Body of pancreas (tissue), 4 donors: Measurements from ENCODE around the gene CORO7. TPM values are rescaled to one million over a fixed set of nuclear protein-coding genes. Genes with fewer than 3 reads are reported as not detected.

Experiments used
- ATAC-seq: fragments of 150-250 bp; one replicate; pipeline ENCODE4 v1.9.1; 2016
- DNase-seq, 4 donors: peaks; one replicate each; pipeline ENCODE4 v3.0.0-alpha.2; 2019
- H3K27ac ChIP-seq, 4 donors: fragments of 200-600 bp; sonication (generic); 1 replicate in 3 of 4; 2 replicates in 1 of 4; pipeline versions ENCODE4 v1.5.1 to v1.6.1; 2016 to 2019; ENCODE audit warnings: mild to moderate bottlenecking in 1 of 4, mixed read lengths in 1 of 4, moderate library complexity in 1 of 4
- H3K27me3 ChIP-seq, 2 donors: fragments of 200-600 bp; sonication (generic); one replicate each; pipeline ENCODE4 v1.6.0; 2016; ENCODE audit warnings: mild to moderate bottlenecking in 1 of 2
- H3K36me3 ChIP-seq, 2 donors: fragments of 200-600 bp; sonication (generic); replicated peaks in 1 of 2; 2 replicates each; pipeline ENCODE4 v1.5.1; 2016; ENCODE audit warnings: low read depth in 2 of 2; ENCODE audit not compliant: insufficient read depth in 1 of 2
- H3K4me1 ChIP-seq: fragments of 200-600 bp; sonication (generic); one replicate; pipeline ENCODE4 v1.6.0; 2016
- H3K4me3 ChIP-seq, 2 donors: fragments of 200-600 bp; sonication (generic); 1 replicate in 1 of 2; 2 replicates in 1 of 2; pipeline ENCODE4 v1.5.1; 2016 to 2019
- H3K9me3 ChIP-seq, 3 donors: fragments of 200-600 bp; sonication (generic); 1 replicate in 2 of 3; 2 replicates in 1 of 3; pipeline ENCODE4 v1.5.1; 2016
- POLR2A ChIP-seq, 3 donors: fragments of 450-650 bp; IDR thresholded peaks; one replicate each; pipeline ENCODE4 v1.6.1; 2016; ENCODE audit warnings: antibody characterized with exemption in 3 of 3, mild to moderate bottlenecking in 2 of 3
- WGBS, 2 donors: methylation state at CpG; one replicate each; pipeline ENCODE4 v1.1.5; 2017; 5-methylcytosine and 5-hydroxymethylcytosine counted together
- intact Hi-C: fragments of 100-400 bp; cut with DNase I; formaldehyde crosslinking; loops from one replicate; pipeline ENCODE4 v1.15.1; 2023
- small RNA-seq: library from RNA; depleted of rRNA; stranded (forward); fragments of <200 nt; gene quantifications from one replicate; pipeline ENCODE3, GENCODE V24; 2016
- total RNA-seq, 2 donors: library from RNA; depleted of rRNA; stranded (reverse); fragments of >200 nt; gene quantifications; one replicate each; pipeline ENCODE4 v1.1.0, GENCODE V29; 2016
- TF ChIP-seq, protein P1 (sequence below), 7 experiments: fragments of 450-650 bp in 4 of 7; fragments of 200-600 bp in 3 of 7; sonication (generic) in 3 of 7; IDR thresholded peaks; one replicate each; pipeline ENCODE4 v1.5.1; 2016 to 2019; ENCODE audit warnings: antibody characterized with exemption in 7 of 7

The CORO7 gene
- total RNA-seq, 2 donors from 2014 or later, result 13.2 to 48.8 TPM

DNA sequence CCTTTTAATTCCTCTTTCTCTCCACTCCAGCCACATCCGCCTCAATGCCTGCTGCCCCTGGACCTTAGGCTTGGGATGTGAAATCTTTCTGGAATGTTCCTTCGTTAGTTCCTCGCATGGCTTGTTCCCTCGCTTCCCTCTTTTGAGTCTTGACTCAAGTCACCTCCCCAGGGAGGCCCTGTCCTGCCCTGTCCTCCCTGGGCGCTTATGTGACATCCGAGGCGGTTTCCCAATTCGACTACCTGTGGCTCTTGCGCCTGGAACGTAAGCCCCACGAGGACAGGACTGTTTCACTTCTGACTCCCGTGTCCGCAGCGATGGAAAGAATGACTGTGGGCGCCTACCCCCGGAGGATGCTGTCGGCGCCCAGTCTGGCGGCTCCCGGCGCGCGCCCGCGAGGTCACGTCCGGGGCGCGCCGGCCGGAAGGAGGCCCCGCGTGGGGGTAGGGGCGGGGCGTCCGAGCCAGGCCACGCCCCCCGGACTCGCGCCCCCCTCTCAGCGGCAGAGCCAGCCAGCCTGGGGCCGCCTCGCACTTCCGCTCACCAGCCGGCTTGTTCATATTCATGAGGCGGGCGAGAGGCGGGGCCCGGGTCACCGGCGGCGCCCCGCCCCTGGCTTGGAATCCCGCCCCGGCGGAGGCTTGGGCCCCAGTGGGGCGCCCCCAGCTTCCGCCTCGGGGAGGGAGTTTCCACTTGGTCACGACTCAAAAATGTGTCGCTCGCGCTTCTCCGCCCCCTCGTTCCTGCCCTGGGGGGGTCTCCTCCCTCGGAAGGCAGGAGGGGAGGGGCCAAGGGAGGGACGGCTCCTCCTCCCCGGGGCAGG is 109.0 kb downstream of the CORO7 start:
- peak; percentile 92 to 97 (median 96) for DNase-seq
- peak; percentile 88 for ATAC-seq
- H3K9me3 ChIP-seq, result no peaks in the 10 kb centered on the region
- TF ChIP-seq, protein P1, sequence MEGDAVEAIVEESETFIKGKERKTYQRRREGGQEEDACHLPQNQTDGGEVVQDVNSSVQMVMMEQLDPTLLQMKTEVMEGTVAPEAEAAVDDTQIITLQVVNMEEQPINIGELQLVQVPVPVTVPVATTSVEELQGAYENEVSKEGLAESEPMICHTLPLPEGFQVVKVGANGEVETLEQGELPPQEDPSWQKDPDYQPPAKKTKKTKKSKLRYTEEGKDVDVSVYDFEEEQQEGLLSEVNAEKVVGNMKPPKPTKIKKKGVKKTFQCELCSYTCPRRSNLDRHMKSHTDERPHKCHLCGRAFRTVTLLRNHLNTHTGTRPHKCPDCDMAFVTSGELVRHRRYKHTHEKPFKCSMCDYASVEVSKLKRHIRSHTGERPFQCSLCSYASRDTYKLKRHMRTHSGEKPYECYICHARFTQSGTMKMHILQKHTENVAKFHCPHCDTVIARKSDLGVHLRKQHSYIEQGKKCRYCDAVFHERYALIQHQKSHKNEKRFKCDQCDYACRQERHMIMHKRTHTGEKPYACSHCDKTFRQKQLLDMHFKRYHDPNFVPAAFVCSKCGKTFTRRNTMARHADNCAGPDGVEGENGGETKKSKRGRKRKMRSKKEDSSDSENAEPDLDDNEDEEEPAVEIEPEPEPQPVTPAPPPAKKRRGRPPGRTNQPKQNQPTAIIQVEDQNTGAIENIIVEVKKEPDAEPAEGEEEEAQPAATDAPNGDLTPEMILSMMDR (IDR thresholded peaks at IDR 0.05), result peak in 1 of 7 experiments; percentile 18
- TF ChIP-seq POLR2A (IDR thresholded peaks at IDR 0.05), result peak in 2 of 3 donors; percentile 47 to 48
- no peaks in the 10 kb centered on the region for H3K36me3 ChIP-seq
- intact Hi-C loops, result no loop called here
- H3K4me1 ChIP-seq, result peaks cover 34% of the 10 kb centered on the region
- H3K27ac ChIP-seq, result peak overlapping the region; percentile 27 to 86 (median 75)
- 8 to 40% methylated on average over 12 to 53 of the region's 68 CpGs for WGBS, 2 donors
- peak overlapping the region in 1 of 2 donors; percentile 3 for H3K4me3 ChIP-seq
- H3K27me3 ChIP-seq, result no peaks in the 10 kb centered on the region

GRCh38 chr16:4306470-4307214 is 109.8 kb downstream of the CORO7 start:
- Histone ChIP-seq H3K9me3 (no peaks in the 10 kb centered on the region), H3K27ac (peak overlapping the region; percentile 27 to 86 (median 75)), H3K4me3 (no peak overlapping the region), H3K4me1 (peaks cover 34% of the 10 kb centered on the region), H3K27me3 (no peaks in the 10 kb centered on the region), H3K36me3 (no peaks in the 10 kb centered on the region)
- DNase-seq, result no peak
- intact Hi-C loops, result no loop called here
- TF ChIP-seq POLR2A (IDR thresholded peaks at IDR 0.05), result no peak
- TF ChIP-seq, protein P1 (IDR thresholded peaks at IDR 0.05), result no peak
- no peak for ATAC-seq
- 53 to 64% methylated on average over 9 to 16 of the region's 16 CpGs for WGBS, 2 donors

Small RNA genes lying within 50 kb of the gene (small RNA-seq; reads per million reads assigned to genes)
- gene AC012676.2, result not detected

Other genes starting within 250 kb of the CORO7 start
- not detected for gene SRL, start 174.5 kb downstream of the CORO7 start, total RNA-seq
- 10 to 100 TPM in 1 of 2 donors, 1 to 10 TPM in 1; 8.3 to 18.8 TPM for gene TFAP4, start 143.6 kb downstream of the CORO7 start, total RNA-seq
- gene GLIS2, start 100.5 kb downstream of the CORO7 start, total RNA-seq, result 1 to 10 TPM; 6.0 to 6.3 TPM
- 10 to 100 TPM; 25.9 to 27.7 TPM for gene PAM16, start 65.3 kb downstream of the CORO7 start, total RNA-seq
- gene VASN, start 44.7 kb downstream of the CORO7 start, total RNA-seq, result 10 to 100 TPM; 14.3 to 22.1 TPM
- gene DNAJA3, start 9.3 kb upstream of the CORO7 start, total RNA-seq, result 10 to 100 TPM; 26.4 to 29.1 TPM
- gene NMRAL1, start 58.0 kb upstream of the CORO7 start, total RNA-seq, result 10 to 100 TPM; 36.3 to 43.8 TPM
- 100 to 1,000 TPM in 1 of 2 donors, 10 to 100 TPM in 1; 18.4 to 115 TPM for gene HMOX2, start 59.8 kb upstream of the CORO7 start, total RNA-seq
- gene CDIP1, start 122.2 kb upstream of the CORO7 start, total RNA-seq, result 10 to 100 TPM; 12.9 to 23.3 TPM
- under 1 TPM in 1 of 2 donors, not detected in 1; 0.52 TPM for gene C16orf96, start 139.7 kb upstream of the CORO7 start, total RNA-seq
- 10 to 100 TPM; 11.9 to 19.4 TPM for gene UBALD1, start 198.3 kb upstream of the CORO7 start, total RNA-seq
- 10 to 100 TPM; 23.3 to 44.8 TPM for gene MGRN1, start 208.2 kb upstream of the CORO7 start, total RNA-seq